Measurements from ENCODE around the gene TTYH1. TPM values are rescaled to one million over a fixed set of nuclear protein-coding genes. Genes with fewer than 3 reads are reported as not detected.

TTYH1 gene
- total RNA-seq, 1 donor from 2014 or later, result not detected

DNA sequence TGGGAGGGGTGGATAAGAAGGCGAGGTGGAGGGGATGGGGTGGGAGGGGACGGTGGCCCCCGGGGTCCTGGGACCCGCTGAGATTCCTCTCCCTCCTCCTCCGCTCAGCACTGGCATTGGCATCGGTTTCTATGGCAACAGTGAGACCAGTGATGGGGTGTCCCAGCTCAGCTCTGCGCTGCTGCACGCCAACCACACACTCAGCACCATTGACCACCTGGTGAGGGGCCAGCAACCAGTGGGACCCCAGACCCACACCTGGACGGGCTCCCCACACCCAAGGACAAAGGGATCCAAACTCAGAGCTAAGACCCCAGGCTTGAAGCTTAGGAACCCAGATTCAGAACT, 5.9 kb downstream of the TTYH1 start:
- DNase-seq (ENCODE audit: extremely low spot score, unreplicated experiment), result no peak
- Mint-ChIP-seq H3K4me1 (ENCODE audit: unreplicated experiment) (peaks cover 7% of the 10 kb centered on the region), H3K27me3 (ENCODE audit: unreplicated experiment) (peaks cover 19% of the 10 kb centered on the region), H3K9me3 (ENCODE audit: unreplicated experiment) (no peaks in the 10 kb centered on the region), H3K36me3 (ENCODE audit: unreplicated experiment) (no peaks in the 10 kb centered on the region), H3K4me3 (ENCODE audit: unreplicated experiment) (no peak overlapping the region), H3K27ac (ENCODE audit: unreplicated experiment) (no peak overlapping the region)
- TF ChIP-seq, protein P1, sequence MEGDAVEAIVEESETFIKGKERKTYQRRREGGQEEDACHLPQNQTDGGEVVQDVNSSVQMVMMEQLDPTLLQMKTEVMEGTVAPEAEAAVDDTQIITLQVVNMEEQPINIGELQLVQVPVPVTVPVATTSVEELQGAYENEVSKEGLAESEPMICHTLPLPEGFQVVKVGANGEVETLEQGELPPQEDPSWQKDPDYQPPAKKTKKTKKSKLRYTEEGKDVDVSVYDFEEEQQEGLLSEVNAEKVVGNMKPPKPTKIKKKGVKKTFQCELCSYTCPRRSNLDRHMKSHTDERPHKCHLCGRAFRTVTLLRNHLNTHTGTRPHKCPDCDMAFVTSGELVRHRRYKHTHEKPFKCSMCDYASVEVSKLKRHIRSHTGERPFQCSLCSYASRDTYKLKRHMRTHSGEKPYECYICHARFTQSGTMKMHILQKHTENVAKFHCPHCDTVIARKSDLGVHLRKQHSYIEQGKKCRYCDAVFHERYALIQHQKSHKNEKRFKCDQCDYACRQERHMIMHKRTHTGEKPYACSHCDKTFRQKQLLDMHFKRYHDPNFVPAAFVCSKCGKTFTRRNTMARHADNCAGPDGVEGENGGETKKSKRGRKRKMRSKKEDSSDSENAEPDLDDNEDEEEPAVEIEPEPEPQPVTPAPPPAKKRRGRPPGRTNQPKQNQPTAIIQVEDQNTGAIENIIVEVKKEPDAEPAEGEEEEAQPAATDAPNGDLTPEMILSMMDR (IDR thresholded peaks at IDR 0.05), result no peak

DNA sequence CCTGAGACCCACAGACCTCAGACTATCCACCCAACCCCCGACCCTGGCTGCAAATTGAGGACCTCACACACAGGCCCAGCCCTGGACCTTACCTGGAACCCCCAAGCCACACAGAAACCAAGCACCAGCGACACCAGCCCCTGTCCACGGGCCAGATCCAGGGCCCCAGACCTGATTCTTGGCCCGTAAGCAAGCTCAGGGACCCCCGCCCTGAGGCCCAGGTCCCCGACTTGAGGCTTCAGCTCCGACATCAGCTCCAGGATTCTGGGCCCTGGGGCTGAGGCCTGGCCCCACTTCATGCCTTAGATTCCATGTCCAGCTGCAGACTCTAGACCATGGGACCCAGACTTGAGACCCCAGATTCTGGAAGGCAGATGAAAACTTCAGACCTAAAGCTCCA, 6.3 kb downstream of the TTYH1 start:
- H3K4me1 Mint-ChIP-seq (ENCODE audit: unreplicated experiment), result peaks cover 7% of the 10 kb centered on the region

DNA sequence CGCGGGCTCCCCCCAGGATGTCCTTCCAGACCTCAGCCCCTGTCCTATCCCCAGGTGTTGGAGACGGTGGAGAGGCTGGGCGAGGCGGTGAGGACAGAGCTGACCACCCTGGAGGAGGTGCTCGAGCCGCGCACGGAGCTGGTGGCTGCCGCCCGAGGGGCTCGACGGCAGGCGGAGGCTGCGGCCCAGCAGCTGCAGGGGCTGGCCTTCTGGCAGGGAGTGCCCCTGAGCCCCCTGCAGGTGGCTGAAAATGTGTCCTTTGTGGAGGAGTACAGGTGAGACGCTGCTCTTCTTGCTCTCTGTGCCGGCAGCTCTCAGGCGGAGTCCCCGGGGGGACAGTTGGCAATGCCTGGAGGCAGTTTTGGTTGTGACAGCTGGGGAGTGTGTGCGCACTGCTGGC, 6.9 kb downstream of the TTYH1 start:
- Mint-ChIP-seq H3K27me3 (ENCODE audit: unreplicated experiment) (peaks cover 17% of the 10 kb centered on the region), H3K27ac (ENCODE audit: unreplicated experiment) (no peak overlapping the region), H3K36me3 (ENCODE audit: unreplicated experiment) (no peaks in the 10 kb centered on the region), H3K9me3 (ENCODE audit: unreplicated experiment) (no peaks in the 10 kb centered on the region), H3K4me1 (ENCODE audit: unreplicated experiment) (peaks cover 7% of the 10 kb centered on the region), H3K4me3 (ENCODE audit: unreplicated experiment) (no peak overlapping the region)
- DNase-seq (ENCODE audit: extremely low spot score, unreplicated experiment), result no peak
- TF ChIP-seq, protein P1 (IDR thresholded peaks at IDR 0.05), result no peak

More for the DNA sequence above, 6.3 kb downstream of the TTYH1 start:
- TF ChIP-seq, protein P1 (IDR thresholded peaks at IDR 0.05), result no peak
- Mint-ChIP-seq H3K27ac (ENCODE audit: unreplicated experiment) (no peak overlapping the region), H3K4me3 (ENCODE audit: unreplicated experiment) (no peak overlapping the region), H3K9me3 (ENCODE audit: unreplicated experiment) (no peaks in the 10 kb centered on the region), H3K36me3 (ENCODE audit: unreplicated experiment) (no peaks in the 10 kb centered on the region), H3K27me3 (ENCODE audit: unreplicated experiment) (peaks cover 19% of the 10 kb centered on the region)
- DNase-seq (ENCODE audit: extremely low spot score, unreplicated experiment), result no peak

DNA sequence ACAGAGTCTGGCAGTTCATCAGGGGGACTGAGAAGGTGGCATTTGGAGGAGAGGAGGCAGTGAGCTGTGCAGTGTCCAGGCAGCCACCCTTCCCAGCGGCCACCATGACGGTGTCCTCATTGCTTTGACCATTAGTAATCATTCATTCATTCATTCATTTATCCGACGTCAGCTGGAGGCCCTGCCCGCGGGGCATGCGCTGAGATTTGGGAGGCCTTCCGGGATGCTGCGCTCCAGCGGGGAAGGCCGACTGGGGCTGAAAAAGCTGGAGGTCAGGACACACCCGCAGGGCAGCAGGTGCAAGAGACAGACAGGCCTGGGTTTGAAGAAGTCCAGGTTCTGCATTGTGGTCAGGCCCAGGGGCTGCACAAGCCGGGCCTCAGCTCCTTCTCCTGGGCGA, 8.9 kb downstream of the TTYH1 start:
- DNase-seq (ENCODE audit: extremely low spot score, unreplicated experiment), result no peak
- Mint-ChIP-seq H3K27me3 (ENCODE audit: unreplicated experiment) (peaks cover 6% of the 10 kb centered on the region), H3K36me3 (ENCODE audit: unreplicated experiment) (no peaks in the 10 kb centered on the region), H3K4me3 (ENCODE audit: unreplicated experiment) (no peak overlapping the region), H3K9me3 (ENCODE audit: unreplicated experiment) (no peaks in the 10 kb centered on the region), H3K27ac (ENCODE audit: unreplicated experiment) (no peak overlapping the region), H3K4me1 (ENCODE audit: unreplicated experiment) (peaks cover 2% of the 10 kb centered on the region)
- TF ChIP-seq, protein P1 (IDR thresholded peaks at IDR 0.05), result no peak

DNA sequence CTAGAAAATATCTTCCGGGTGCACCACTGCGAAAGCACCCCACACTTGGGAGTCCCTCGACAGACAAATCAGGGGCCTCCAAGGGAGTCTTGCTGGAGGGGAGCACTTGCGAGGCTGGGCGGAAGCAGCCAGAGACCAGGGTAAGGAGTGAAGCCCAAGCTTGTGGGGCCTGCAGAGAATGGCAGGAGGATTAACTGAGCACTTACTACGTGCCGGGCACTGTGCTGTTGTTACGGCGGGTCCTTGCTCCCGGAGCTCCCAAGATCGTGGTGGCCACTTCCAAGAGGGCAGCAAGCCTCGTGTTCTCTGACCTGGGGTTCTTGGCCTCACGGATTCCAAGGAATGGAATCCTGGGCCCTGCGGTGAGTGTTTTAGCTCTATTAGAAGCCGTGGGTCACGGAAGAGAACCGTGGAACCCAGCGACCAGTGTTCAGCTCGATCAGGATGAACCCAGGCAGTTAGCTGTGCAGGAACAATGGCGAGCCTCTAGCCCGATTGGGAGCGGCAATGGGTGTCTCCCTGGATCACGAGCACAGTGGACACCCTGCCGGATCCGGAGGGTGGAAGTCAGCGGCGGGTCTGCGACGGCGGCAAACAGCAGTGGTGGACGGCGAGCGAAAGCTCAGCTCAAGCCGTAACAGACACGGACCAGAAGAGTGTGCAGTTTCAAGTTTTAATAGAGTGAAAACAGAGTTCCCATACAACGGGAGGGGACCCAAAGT, 9.6 kb downstream of the TTYH1 start:
- Mint-ChIP-seq H3K27ac (ENCODE audit: unreplicated experiment) (no peak overlapping the region), H3K4me1 (ENCODE audit: unreplicated experiment) (peaks cover 2% of the 10 kb centered on the region), H3K27me3 (ENCODE audit: unreplicated experiment) (peaks cover 1% of the 10 kb centered on the region), H3K36me3 (ENCODE audit: unreplicated experiment) (no peaks in the 10 kb centered on the region), H3K9me3 (ENCODE audit: unreplicated experiment) (no peaks in the 10 kb centered on the region), H3K4me3 (ENCODE audit: unreplicated experiment) (no peak overlapping the region)
- no peak for DNase-seq (ENCODE audit: extremely low spot score, unreplicated experiment)
- TF ChIP-seq, protein P1 (IDR thresholded peaks at IDR 0.05), result no peak

Data from osteocyte (in vitro differentiated cells).